Measurements from ENCODE around the gene USE1. TPM values are rescaled to one million over a fixed set of nuclear protein-coding genes. Genes with fewer than 3 reads are reported as not detected.

Gene USE1
- total and polyA plus RNA-seq, 4 donors = 22.0 to 60.1 (median 34.8) TPM

DNA sequence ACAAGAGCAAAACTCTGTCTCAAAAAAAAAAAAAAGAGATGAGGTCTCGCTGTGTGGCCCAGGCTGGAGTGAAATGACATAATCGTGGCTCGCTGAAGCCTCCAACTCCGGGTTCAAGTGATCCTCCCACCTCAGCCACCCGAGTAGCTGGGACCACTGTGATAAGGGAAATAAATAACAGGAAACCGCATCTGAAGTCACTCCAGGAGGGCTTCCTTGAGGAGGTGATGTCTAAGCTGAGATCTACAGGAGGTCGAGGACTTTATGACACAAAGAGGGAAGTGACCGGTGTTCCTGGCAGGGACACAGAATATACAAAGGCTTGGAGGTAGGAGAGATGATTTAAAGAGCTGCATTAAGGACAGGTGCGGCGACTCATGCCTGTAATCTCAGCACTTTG, 39.5 kb downstream of the USE1 start:
- H3K9me3 ChIP-seq (ENCODE audit: control insufficient read depth in 4 of 4, insufficient read depth in 3 of 4, low read length in 3 of 4) = peaks cover 0 to 5% (median 0%) of the 10 kb centered on the region in 4 donors
- H3K4me1 ChIP-seq (ENCODE audit: control insufficient read depth in 5 of 5, insufficient read depth in 5 of 5, low read length in 5 of 5) = peaks cover 0 to 4% (median 0%) of the 10 kb centered on the region in 5 donors
- TF ChIP-seq, protein P1, sequence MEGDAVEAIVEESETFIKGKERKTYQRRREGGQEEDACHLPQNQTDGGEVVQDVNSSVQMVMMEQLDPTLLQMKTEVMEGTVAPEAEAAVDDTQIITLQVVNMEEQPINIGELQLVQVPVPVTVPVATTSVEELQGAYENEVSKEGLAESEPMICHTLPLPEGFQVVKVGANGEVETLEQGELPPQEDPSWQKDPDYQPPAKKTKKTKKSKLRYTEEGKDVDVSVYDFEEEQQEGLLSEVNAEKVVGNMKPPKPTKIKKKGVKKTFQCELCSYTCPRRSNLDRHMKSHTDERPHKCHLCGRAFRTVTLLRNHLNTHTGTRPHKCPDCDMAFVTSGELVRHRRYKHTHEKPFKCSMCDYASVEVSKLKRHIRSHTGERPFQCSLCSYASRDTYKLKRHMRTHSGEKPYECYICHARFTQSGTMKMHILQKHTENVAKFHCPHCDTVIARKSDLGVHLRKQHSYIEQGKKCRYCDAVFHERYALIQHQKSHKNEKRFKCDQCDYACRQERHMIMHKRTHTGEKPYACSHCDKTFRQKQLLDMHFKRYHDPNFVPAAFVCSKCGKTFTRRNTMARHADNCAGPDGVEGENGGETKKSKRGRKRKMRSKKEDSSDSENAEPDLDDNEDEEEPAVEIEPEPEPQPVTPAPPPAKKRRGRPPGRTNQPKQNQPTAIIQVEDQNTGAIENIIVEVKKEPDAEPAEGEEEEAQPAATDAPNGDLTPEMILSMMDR (IDR thresholded peaks at IDR 0.05; ENCODE audit: control extremely low read depth, extremely low read depth) = no peak
- no peak for DNase-seq
- H3K27ac ChIP-seq (ENCODE audit: low read depth in 1 of 2, low read length in 1 of 2) = peak overlapping the region in 1 of 2 donors; percentile 46
- H3K9ac ChIP-seq (ENCODE audit: insufficient read depth in 1 of 2, low read length in 2 of 2) = no peak overlapping the region
- 75 to 82% methylated on average over 10 of the region's 10 CpGs for WGBS, 2 donors
- no peak for ATAC-seq (ENCODE audit: insufficient read depth, low FRiP score)
- no peaks in the 10 kb centered on the region for H3K27me3 ChIP-seq (ENCODE audit: control insufficient read depth in 3 of 3, insufficient read depth in 3 of 3, low read length in 2 of 3)
- peaks cover 0 to 9% (median 0%) of the 10 kb centered on the region in 4 donors for H3K36me3 ChIP-seq (ENCODE audit: control insufficient read depth in 4 of 4, insufficient read depth in 4 of 4, low read length in 4 of 4)
- H3K4me3 ChIP-seq = no peak overlapping the region

DNA sequence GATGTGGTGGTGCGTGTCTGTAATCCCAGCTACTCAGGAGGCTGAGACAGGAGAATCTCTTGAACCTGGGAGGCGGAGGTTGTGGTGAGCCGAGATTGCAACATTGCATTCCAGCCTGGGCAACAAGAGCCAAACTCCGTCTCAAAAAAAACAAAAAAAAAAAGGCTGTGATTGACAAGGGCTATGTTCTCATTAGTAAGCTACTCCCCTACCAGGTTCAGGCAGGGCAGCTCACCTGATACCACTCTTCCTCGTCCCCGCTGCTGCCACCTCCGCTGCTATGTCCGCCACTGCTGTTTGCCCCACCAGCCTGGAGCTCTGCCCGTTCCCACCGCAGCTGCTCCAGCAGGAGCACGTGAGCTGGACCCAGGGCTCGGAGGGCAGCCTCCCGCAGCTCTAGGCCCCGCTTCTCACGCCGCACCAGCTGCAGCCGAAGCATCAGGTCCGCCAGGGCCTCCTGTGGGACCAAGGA, 40.0 kb downstream of the USE1 start:
- DNase-seq (no peak), ATAC-seq (ENCODE audit: insufficient read depth, low FRiP score) (peak; percentile 40)
- H3K9me3 ChIP-seq (ENCODE audit: control insufficient read depth in 4 of 4, insufficient read depth in 3 of 4, low read length in 3 of 4) = peaks cover 0 to 5% (median 0%) of the 10 kb centered on the region in 4 donors
- no peaks in the 10 kb centered on the region for H3K27me3 ChIP-seq (ENCODE audit: control insufficient read depth in 3 of 3, insufficient read depth in 3 of 3, low read length in 2 of 3)
- peaks cover 0 to 9% (median 0%) of the 10 kb centered on the region in 4 donors for H3K36me3 ChIP-seq (ENCODE audit: control insufficient read depth in 4 of 4, insufficient read depth in 4 of 4, low read length in 4 of 4)
- peak overlapping the region in 1 of 2 donors; percentile 80 for H3K27ac ChIP-seq (ENCODE audit: low read depth in 1 of 2, low read length in 1 of 2)
- no peak overlapping the region for H3K4me3 ChIP-seq
- H3K4me1 ChIP-seq (ENCODE audit: control insufficient read depth in 5 of 5, insufficient read depth in 5 of 5, low read length in 5 of 5) = peaks cover 0 to 4% (median 0%) of the 10 kb centered on the region in 5 donors
- no peak overlapping the region for H3K9ac ChIP-seq (ENCODE audit: insufficient read depth in 1 of 2, low read length in 2 of 2)
- WGBS, 2 donors = 68 to 76% methylated on average over 18 of the region's 18 CpGs
- TF ChIP-seq, protein P1 (IDR thresholded peaks at IDR 0.05; ENCODE audit: control extremely low read depth, extremely low read depth) = no peak

DNA sequence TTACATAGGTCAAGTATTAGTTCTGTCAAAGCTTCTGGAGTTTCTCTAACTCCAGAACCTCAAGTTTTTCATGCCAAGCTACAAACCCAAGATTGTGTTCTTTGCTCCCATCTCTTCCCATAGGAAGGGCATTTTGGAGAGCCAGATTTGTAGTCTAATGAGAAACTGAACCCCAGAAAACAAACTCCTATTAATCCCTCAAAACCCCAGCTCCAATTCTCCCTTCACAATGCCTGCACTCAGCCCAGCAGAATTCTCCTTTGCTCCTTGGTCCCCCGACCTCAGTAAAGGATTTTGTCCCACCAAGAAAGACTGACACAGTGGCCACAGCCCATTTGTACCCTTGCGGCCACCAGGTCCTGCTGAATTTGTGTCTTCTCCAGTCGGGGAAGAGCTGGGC, 41.0 kb downstream of the USE1 start:
- WGBS, 2 donors = 86 to 91% methylated on average over 3 of the region's 3 CpGs
- no peak for DNase-seq
- no peak overlapping the region for H3K4me3 ChIP-seq

More for the DNA sequence above, 41.0 kb downstream of the USE1 start:
- no peak for ATAC-seq (ENCODE audit: insufficient read depth, low FRiP score)
- no peak overlapping the region for H3K9ac ChIP-seq (ENCODE audit: insufficient read depth in 1 of 2, low read length in 2 of 2)
- peaks cover 0 to 5% (median 0%) of the 10 kb centered on the region in 4 donors for H3K9me3 ChIP-seq (ENCODE audit: control insufficient read depth in 4 of 4, insufficient read depth in 3 of 4, low read length in 3 of 4)
- H3K27me3 ChIP-seq (ENCODE audit: control insufficient read depth in 3 of 3, insufficient read depth in 3 of 3, low read length in 2 of 3) = no peaks in the 10 kb centered on the region
- TF ChIP-seq, protein P1 (IDR thresholded peaks at IDR 0.05; ENCODE audit: control extremely low read depth, extremely low read depth) = no peak
- peaks cover 0 to 6% (median 0%) of the 10 kb centered on the region in 5 donors for H3K4me1 ChIP-seq (ENCODE audit: control insufficient read depth in 5 of 5, insufficient read depth in 5 of 5, low read length in 5 of 5)
- H3K36me3 ChIP-seq (ENCODE audit: control insufficient read depth in 4 of 4, insufficient read depth in 4 of 4, low read length in 4 of 4) = peaks cover 0 to 9% (median 0%) of the 10 kb centered on the region in 4 donors
- H3K27ac ChIP-seq (ENCODE audit: low read depth in 1 of 2, low read length in 1 of 2) = no peak overlapping the region
